Memory B cell (primary cell): ENCODE data around the gene RDH11.

Source experiments
- ATAC-seq: fragments of 150-1000 bp; cut with Tn5 transposase; 2 replicates; pipeline ENCODE4 v1.10.0; 2021; ENCODE audit warnings: low read depth, mild to moderate bottlenecking, moderate library complexity
- DNase-seq, 2 donors: peaks; one replicate each; pipeline ENCODE4 v3.0.0; 2022; ENCODE audit warnings: low spot score in 2 of 2
- H3K27ac Mint-ChIP-seq: one replicate; pipeline ENCODE4 v1.8.0; 2022; ENCODE audit warnings: mild to moderate bottlenecking, moderate library complexity, mixed read lengths
- H3K27me3 Mint-ChIP-seq: one replicate; pipeline ENCODE4 v1.8.0; 2022; ENCODE audit warnings: mixed read lengths
- H3K36me3 Mint-ChIP-seq: one replicate; pipeline ENCODE4 v1.8.0; 2022; ENCODE audit warnings: mild to moderate bottlenecking, mixed read lengths
- H3K4me1 Mint-ChIP-seq: one replicate; pipeline ENCODE4 v1.8.0; 2022; ENCODE audit warnings: mixed read lengths
- H3K4me3 Mint-ChIP-seq: one replicate; pipeline ENCODE4 v1.8.0; 2022; ENCODE audit warnings: mild to moderate bottlenecking, moderate library complexity, mixed read lengths
- H3K9me3 Mint-ChIP-seq: one replicate; pipeline ENCODE4 v1.8.0; 2022; ENCODE audit warnings: mixed read lengths

Gene RDH11

GRCh38 chr14:67650151-67650550, 45.4 kb downstream of the RDH11 start:
- H3K9me3 Mint-ChIP-seq: no peaks in the 10 kb centered on the region
- no peaks in the 10 kb centered on the region for H3K27me3 Mint-ChIP-seq
- no peak for DNase-seq
- H3K4me1 Mint-ChIP-seq: no peaks in the 10 kb centered on the region
- no peak for ATAC-seq
- H3K36me3 Mint-ChIP-seq: peaks cover 31% of the 10 kb centered on the region
- no peak overlapping the region for H3K27ac Mint-ChIP-seq
- no peak overlapping the region for H3K4me3 Mint-ChIP-seq

- Mint-ChIP-seq H3K4me1 (no peaks in the 10 kb centered on the region), H3K27ac (no peak overlapping the region), H3K4me3 (no peak overlapping the region), H3K9me3 (no peaks in the 10 kb centered on the region), H3K36me3 (peaks cover 22% of the 10 kb centered on the region), H3K27me3 (no peaks in the 10 kb centered on the region)
- DNase-seq: no peak
- no peak for ATAC-seq
Measured at GRCh38 chr14:67646131-67646530, 49.4 kb downstream of the RDH11 start.

- Mint-ChIP-seq H3K9me3 (no peaks in the 10 kb centered on the region), H3K4me1 (no peaks in the 10 kb centered on the region), H3K36me3 (peaks cover 17% of the 10 kb centered on the region), H3K4me3 (no peak overlapping the region), H3K27ac (peak overlapping the region; percentile 1), H3K27me3 (no peaks in the 10 kb centered on the region)
- DNase-seq: no peak
- ATAC-seq: no peak
Measured at GRCh38 chr14:67645414-67645813, 50.1 kb downstream of the RDH11 start.

- peak overlapping the region; percentile 26 for H3K27ac Mint-ChIP-seq
- no peak for DNase-seq
- peaks cover 13% of the 10 kb centered on the region for H3K36me3 Mint-ChIP-seq
- ATAC-seq: no peak
- no peaks in the 10 kb centered on the region for H3K4me1 Mint-ChIP-seq
- no peak overlapping the region for H3K4me3 Mint-ChIP-seq
- no peaks in the 10 kb centered on the region for H3K27me3 Mint-ChIP-seq
- no peaks in the 10 kb centered on the region for H3K9me3 Mint-ChIP-seq
Measured at GRCh38 chr14:67644428-67644827, 51.1 kb downstream of the RDH11 start.

GRCh38 chr14:67643713-67644112, 51.9 kb downstream of the RDH11 start:
- peaks cover 11% of the 10 kb centered on the region for H3K36me3 Mint-ChIP-seq
- no peaks in the 10 kb centered on the region for H3K9me3 Mint-ChIP-seq
- H3K27me3 Mint-ChIP-seq: no peaks in the 10 kb centered on the region
- no peak overlapping the region for H3K4me3 Mint-ChIP-seq
- peak overlapping the region; percentile 26 for H3K27ac Mint-ChIP-seq
- no peaks in the 10 kb centered on the region for H3K4me1 Mint-ChIP-seq
- no peak for ATAC-seq
- no peak for DNase-seq

GRCh38 chr14:67641902-67642749, 53.4 kb downstream of the RDH11 start:
- H3K4me1 Mint-ChIP-seq: no peaks in the 10 kb centered on the region

GRCh38 chr14:67641480-67641879, 54.1 kb downstream of the RDH11 start:
- Mint-ChIP-seq H3K27ac (no peak overlapping the region), H3K4me1 (no peaks in the 10 kb centered on the region), H3K36me3 (peaks cover 6% of the 10 kb centered on the region), H3K27me3 (no peaks in the 10 kb centered on the region), H3K9me3 (no peaks in the 10 kb centered on the region), H3K4me3 (no peak overlapping the region)
- DNase-seq: no peak
- no peak for ATAC-seq

More at GRCh38 chr14:67641902-67642749, 53.4 kb downstream of the RDH11 start:
- no peaks in the 10 kb centered on the region for H3K27me3 Mint-ChIP-seq
- H3K9me3 Mint-ChIP-seq: no peaks in the 10 kb centered on the region
- no peak overlapping the region for H3K27ac Mint-ChIP-seq
- H3K4me3 Mint-ChIP-seq: no peak overlapping the region
- ATAC-seq (no peak), DNase-seq (no peak)
- H3K36me3 Mint-ChIP-seq: peaks cover 7% of the 10 kb centered on the region

- H3K27ac Mint-ChIP-seq: no peak overlapping the region
- H3K36me3 Mint-ChIP-seq: no peaks in the 10 kb centered on the region
- DNase-seq (no peak), ATAC-seq (no peak)
- H3K27me3 Mint-ChIP-seq: no peaks in the 10 kb centered on the region
- H3K4me1 Mint-ChIP-seq: no peaks in the 10 kb centered on the region
- no peaks in the 10 kb centered on the region for H3K9me3 Mint-ChIP-seq
- H3K4me3 Mint-ChIP-seq: no peak overlapping the region
Measured at GRCh38 chr14:67638642-67639041, 56.9 kb downstream of the RDH11 start.

GRCh38 chr14:67636361-67636919, 59.1 kb downstream of the RDH11 start:
- H3K4me1 Mint-ChIP-seq: no peaks in the 10 kb centered on the region
- ATAC-seq (no peak), DNase-seq (no peak)
- H3K36me3 Mint-ChIP-seq: peaks cover 2% of the 10 kb centered on the region
- H3K27ac Mint-ChIP-seq: no peak overlapping the region
- H3K9me3 Mint-ChIP-seq: no peaks in the 10 kb centered on the region
- no peak overlapping the region for H3K4me3 Mint-ChIP-seq
- H3K27me3 Mint-ChIP-seq: no peaks in the 10 kb centered on the region

- ATAC-seq (no peak), DNase-seq (no peak)
- Mint-ChIP-seq H3K36me3 (peaks cover 2% of the 10 kb centered on the region), H3K9me3 (no peaks in the 10 kb centered on the region), H3K27me3 (no peaks in the 10 kb centered on the region), H3K27ac (no peak overlapping the region), H3K4me3 (no peak overlapping the region), H3K4me1 (no peaks in the 10 kb centered on the region)
Measured at GRCh38 chr14:67633451-67634147, 62.0 kb downstream of the RDH11 start.

GRCh38 chr14:67630938-67631337, 64.6 kb downstream of the RDH11 start:
- Mint-ChIP-seq H3K4me3 (no peak overlapping the region), H3K36me3 (peaks cover 2% of the 10 kb centered on the region)

GRCh38 chr14:67630186-67630585, 65.4 kb downstream of the RDH11 start:
- no peak overlapping the region for H3K27ac Mint-ChIP-seq
- no peak overlapping the region for H3K4me3 Mint-ChIP-seq
- no peaks in the 10 kb centered on the region for H3K9me3 Mint-ChIP-seq
- no peaks in the 10 kb centered on the region for H3K4me1 Mint-ChIP-seq
- peaks cover 2% of the 10 kb centered on the region for H3K36me3 Mint-ChIP-seq
- ATAC-seq (no peak), DNase-seq (no peak)
- H3K27me3 Mint-ChIP-seq: no peaks in the 10 kb centered on the region

More at GRCh38 chr14:67630938-67631337, 64.6 kb downstream of the RDH11 start:
- Mint-ChIP-seq H3K27me3 (no peaks in the 10 kb centered on the region), H3K9me3 (no peaks in the 10 kb centered on the region), H3K4me1 (no peaks in the 10 kb centered on the region), H3K27ac (no peak overlapping the region)
- no peak for ATAC-seq
- DNase-seq: no peak

GRCh38 chr14:67627519-67627918, 68.0 kb downstream of the RDH11 start:
- Mint-ChIP-seq H3K4me3 (no peak overlapping the region), H3K4me1 (no peaks in the 10 kb centered on the region), H3K9me3 (no peaks in the 10 kb centered on the region), H3K27me3 (no peaks in the 10 kb centered on the region), H3K27ac (no peak overlapping the region), H3K36me3 (no peaks in the 10 kb centered on the region)
- DNase-seq: no peak
- ATAC-seq: no peak
